GM18868 (cell line): ENCODE results near the gene RICTOR.
A peak's percentile ranks its signal among the peaks of the same experiment; 100 is the strongest.

Source experiments
- ATAC-seq: cut with Tn5 transposase; IDR thresholded peaks from one replicate; pipeline ENCODE4 v1.9.1; 2021; ENCODE audit warnings: mild to moderate bottlenecking, moderate library complexity; ENCODE audit not compliant: unreplicated experiment

RICTOR gene

DNA sequence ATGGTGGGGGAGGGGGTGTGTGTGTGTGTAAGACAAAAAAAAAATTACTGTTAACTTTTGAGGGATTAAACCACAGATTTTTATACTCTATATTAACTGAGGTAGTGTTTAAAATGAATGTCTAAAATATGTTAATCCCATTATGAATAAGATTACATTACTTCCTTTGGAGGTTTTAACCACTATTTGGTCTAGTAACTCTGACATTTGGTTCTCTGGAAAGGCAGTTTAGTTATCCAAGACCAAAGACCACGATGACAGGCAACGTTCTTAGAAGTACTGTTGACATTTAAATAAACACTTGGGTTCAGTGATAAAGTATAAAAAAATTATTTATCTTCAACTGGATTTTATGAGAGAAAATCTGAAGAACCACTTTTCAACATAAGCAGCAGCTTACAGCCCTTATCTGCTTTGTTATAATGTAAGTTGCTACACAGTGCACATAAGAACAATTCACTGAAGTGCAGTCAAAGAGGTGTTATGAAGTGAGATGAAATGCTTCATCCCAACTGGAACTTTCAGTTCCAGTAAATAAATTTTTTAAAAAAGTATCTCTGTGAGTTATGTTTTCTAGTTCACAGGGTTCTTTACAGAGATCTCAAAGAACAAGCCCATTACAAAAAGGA, 133.9 kb downstream of the RICTOR start:
- no peak for ATAC-seq

DNA sequence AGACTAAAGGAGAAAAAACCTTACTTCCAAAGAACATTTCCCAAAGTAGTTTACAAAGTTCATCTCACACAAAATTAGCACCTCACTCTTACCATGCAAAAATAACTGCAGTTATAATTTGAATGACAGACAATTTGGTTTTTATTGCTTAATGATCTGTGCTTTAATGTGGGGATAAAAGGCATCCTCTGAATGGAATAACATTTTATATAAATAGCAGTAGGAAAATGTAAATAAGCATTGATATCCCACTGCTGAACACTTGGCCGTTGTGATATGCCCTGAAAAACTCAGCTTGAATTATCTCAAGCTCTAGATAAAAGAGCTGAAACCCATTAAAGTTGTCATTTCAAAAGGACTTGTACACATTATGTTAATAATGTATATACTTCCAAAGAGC, 135.2 kb downstream of the RICTOR start:
- ATAC-seq: no peak

DNA sequence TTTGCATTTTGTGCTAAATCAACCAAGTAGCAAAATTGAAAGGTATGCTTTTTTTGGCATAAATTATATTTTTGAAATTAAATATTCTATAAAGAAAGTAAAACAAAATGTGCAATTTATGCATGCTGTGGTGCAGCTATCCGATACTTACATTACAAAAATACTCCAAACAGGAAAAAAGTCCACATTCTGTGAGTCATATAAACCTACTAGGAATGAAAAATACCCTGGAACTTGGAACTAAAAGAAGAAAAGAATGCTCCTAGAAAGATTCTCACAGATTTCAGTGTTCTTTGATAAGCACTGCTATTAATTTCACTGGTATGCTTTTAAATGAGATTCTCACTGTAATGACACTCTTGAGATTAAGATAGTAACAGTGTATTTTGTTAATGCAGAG, 135.8 kb downstream of the RICTOR start:
- no peak for ATAC-seq

DNA sequence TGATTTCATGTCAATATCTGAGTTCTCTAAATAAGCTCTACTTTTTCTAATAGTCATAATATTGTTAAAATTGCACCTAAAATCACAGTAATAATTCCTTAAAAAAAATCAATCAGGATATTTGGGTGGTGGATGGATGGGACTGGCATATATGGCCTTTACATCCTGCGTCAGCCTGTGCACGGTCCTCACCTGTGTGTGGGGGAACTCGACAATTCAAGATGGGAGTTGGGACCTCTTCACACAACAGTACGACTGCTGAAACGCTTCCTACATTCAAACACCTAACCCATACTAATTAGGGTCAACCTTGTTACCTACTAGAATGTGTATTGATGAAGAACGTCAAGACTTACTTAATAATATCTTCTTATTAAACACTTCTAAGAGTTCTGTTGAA, 137.9 kb downstream of the RICTOR start:
- ATAC-seq: no peak

DNA sequence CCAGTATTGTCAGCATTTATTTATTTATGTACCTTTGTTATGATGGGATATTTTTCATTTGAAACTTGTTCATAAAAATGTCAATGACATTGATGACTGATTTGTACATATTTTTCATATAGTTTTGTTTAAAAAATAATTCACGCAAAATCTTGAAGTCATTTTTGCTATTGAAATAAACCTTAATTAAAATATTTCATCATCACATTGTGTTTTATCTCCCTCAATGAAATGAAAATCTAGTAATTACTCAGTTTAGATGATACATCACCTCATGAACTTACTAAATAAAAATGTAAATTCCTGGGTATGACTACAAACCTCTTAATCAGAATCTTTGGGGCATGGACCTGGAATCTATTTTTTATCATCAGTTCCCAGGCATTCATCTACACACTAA, 138.8 kb downstream of the RICTOR start:
- no peak for ATAC-seq

DNA sequence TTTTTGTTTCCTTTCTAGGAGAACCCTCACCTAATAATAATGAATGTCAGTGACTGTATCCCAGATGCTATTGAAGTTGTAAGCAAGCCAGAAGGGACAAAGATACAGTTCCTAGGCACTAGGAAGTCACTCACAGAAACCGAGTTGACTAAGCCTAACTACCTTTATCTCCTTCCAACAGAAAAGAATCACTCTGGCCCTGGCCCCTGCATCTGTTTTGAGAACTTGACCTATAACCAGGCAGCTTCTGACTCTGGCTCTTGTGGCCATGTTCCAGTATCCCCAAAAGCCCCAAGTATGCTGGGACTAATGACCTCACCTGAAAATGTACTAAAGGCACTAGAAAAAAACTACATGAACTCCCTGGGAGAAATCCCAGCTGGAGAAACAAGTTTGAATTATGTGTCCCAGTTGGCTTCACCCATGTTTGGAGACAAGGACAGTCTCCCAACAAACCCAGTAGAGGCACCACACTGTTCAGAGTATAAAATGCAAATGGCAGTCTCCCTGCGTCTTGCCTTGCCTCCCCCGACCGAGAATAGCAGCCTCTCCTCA, 141.3 kb downstream of the RICTOR start:
- ATAC-seq: no peak

DNA sequence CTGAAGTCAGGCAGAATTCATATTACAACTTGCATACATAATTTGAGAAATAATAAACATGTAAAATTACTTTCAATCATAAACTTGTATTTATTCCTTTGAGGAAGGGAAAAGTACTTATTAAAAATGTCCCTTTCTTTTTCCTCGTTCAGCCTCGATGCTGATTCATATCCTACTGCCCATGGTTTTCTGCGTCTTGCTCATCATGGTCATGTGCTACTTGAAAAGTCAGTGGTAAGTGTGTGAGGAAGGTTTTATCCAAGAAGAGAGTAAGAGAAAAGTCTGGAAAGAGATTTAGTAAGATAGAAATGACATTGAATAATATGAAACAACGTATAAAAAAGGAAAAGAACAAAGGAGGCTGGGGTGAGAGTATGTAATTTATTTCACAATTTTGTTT, 142.5 kb downstream of the RICTOR start:
- no peak for ATAC-seq

DNA sequence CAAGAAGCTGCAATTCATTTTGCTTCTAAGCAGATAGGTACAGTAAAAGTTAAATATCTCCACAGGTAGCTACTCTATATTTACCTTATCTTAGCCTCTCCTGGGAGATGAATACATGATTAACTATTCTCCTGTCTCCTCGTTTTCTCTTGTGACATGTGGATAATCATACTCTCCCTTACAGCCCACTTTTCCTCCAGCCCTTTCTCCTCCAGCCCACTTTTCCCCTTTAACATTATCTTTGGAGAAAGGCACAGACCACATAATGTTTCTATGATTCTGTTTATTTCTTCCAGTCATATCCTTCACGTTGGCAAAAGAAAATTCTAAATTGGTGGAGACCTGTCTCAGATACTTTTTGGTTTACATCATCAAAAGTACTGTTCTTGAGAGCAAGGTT, 144.4 kb downstream of the RICTOR start:
- no peak for ATAC-seq

DNA sequence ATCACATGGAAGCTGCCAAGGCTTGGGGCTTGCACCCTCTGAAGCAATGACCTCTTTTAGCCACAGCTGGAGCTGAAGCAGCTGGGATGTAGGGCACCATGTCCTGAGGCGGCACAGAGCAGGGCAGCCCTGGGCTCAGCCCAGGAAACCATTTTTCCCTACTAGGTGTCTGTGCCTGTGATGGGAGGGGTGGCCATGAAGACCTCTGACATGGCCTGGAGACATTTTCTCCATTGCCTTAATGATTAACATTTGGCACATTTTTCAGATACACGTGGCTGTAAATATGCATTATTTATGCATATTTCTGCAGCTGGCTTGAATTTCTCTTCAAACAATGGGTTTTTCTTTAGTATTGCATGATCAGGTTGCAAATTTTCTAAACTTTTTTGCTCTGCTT, 146.7 kb downstream of the RICTOR start:
- no peak for ATAC-seq

DNA sequence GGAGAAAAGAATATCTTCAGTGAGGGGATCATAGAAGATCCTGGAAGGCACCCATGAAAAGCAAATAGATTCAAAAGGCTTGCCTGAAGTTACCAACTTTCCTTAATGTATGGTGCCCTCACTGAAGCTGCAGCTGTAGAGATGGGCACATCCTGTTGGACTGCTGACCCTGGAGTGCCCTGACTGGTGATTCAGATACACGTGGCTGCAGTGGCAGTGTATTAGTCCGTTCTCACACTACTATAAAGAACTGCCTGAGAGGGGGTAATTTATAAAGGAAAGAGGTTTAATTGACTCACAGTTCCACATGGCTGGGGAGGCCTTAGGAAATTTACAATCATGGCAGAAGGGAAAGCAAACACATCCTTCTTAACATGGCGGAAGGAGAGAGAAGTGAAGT, 148.1 kb downstream of the RICTOR start:
- ATAC-seq: no peak

DNA sequence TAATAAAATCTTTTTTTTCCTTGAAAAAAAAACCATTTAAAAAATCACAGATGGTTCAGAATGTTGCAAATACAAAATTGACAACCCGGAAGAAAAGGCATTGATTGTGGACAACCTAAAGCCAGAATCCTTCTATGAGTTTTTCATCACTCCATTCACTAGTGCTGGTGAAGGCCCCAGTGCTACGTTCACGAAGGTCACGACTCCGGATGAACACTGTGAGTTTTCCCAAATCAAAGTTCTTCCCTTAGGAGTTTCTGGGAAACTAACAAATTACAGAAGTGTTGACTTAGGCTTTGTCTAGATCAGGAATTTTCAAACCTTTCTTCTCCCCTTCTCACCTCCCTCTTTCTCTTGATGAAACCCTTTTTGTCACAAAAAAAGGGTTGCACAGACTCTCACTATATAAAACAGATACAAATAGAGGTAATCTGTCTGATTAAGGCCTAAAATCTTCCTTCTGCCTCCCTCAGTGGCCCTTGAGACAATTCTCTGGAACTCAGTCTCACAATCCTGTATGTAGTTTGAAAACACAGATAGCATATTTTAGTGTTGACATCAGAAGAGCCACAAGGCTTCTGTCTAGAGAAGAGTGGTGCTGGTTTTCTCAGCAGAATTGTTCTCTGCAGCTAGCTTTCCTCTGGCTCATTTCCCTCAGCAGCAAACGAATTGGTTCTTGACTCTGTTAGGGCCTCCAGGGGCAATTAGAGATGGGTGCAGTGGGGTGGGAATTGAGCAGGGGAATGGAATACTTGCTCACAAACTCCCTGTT, 148.9 kb downstream of the RICTOR start:
- ATAC-seq: no peak

DNA sequence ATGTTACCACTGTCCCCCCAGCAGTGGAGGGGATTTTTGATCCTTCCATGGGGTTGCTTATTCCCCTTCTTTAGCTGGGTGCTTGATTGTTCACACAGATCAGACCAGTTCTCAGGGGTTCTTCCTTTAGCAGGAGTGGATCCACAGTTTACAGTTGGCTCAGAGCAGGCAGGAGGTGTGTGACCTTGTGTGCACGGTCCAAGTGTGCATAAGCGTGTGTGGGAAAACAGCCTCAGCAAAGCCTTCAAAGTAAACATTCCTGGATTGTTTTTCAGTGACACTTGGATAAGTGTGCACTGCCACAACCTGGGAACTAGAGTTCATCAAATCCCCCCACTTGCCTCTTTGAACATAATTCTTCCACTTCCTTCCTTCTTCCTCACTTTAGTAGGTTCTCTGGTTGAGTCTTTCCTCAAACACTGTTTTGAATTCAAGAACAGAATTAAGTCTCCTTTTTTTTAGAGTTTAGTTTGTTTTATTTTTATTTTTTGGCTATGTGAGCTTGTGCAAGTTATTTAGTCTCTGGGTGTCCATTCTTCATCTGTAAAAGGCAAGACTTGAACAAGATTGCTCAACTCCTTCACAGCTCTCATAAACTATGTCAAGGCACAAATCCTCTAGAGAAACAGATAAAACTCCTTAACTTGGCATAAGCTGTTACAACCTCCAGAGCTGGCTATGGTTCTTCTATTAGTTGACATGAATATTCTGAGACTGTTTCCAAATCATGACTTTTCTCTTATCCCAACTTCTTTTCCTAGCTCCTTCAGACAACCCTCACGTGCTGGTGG, 150.3 kb downstream of the RICTOR start:
- ATAC-seq: no peak

DNA sequence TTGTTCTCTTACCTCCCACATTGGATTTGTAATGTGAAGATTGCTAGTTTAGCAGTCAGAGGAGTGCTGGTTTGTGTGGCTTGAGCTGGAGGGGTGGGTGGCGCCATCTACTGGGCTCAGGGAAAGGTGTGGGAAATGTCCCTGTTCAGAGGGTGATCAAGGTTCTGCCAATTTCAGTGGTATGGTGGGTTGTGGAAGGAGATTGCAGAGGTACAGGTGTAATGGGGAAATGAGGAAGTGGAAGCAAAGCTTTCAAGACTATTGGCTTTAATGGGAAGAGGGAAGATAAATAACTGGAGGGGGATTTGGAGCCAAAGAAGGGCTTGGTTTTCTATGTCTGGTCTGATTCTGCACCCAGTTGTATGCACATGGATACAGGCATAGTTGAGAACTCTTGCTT, 152.0 kb downstream of the RICTOR start:
- peak; percentile 95 for ATAC-seq

DNA sequence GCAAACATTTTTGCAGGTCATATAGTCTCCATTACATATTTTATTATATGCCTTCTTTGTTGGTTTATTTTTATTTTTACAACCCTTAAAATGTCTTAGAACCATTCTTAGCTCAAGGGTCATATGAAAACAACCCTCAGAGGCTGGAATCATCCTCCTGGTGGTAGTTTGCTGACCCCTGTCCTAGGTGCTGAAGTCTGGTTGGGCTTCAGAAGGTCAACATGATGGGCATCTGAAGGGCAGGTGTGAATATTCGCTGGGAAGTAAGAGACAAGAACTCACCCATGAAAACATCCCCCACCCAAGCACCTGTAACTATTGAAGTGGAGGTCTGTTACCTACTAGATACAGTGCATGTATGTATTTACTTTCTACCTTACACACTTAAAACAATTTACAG, 153.0 kb downstream of the RICTOR start:
- ATAC-seq: no peak

DNA sequence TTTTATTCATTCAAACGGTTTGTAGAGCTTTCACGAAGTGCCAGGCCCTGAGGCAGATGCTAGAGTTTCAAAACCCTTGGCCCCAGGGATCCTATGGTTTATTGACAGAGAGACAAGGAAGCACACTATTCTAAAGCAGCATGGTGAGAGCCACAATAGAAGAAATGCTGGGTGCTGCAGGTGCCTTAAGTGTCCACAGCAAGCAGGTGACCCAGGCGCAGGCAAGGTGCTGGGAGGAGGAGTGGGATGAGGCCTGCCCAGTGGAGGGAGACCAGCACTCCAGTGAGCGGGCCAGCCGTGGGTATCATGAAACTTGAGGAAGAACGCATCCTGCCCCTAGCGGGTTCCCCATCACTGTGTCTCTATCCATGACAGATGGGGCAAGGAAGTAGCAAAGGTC, 157.4 kb downstream of the RICTOR start:
- ATAC-seq: no peak

DNA sequence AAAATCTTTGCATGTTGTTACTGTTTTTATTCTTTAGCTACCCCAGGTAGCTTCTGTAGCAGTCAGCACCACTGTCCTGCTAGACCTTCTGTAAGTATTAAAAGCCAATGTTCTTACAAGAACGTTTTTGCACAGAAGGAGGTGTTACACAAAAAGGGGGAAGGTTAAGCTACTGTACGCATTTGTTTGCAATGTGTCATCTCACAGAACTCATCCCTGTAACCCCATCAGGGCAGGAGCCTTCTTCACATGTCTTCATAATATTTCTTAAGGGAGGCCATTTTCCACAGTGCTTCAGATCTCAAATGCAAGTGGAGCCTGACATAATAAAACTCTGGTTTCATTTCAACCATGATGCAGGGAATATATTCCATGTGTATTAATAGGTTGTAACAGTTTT, 160.5 kb downstream of the RICTOR start:
- ATAC-seq: no peak

DNA sequence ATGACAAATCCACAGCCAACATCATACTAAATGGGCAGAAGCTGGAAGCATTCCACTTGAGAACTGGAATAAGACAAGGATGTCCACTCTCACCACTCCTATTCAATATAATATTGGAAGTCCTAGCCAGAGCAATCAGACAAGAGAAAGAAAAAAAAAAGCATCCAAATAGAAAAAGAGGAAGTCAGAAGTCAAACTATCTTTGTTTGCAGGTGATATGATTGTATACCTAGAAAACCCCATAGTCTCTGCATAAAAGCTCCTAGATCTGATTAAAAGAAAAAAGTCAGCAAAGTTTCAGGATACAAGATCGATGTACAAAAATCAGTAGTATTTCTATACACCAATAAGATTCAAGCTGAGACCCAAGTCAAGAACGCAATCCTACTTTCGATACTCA, 162.3 kb downstream of the RICTOR start:
- ATAC-seq: no peak

DNA sequence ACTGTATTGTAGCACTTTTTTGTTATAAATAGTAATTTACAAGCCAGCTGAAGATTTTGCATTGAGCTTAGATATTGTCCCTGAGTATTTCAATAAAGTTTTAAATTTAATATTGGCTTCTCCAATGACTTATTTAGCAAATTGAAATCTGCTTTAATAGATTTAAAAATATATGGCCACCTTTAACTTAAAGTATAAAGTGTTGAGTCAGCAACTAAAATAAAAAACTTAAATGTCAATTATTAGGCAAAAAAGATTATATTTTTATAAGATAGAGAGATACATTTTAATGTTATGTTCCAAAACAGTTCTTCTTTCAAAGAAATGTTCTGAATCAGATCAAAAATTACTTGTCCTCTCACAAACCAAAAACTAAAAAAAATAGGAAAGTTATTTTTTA, 167.7 kb downstream of the RICTOR start:
- no peak for ATAC-seq

DNA sequence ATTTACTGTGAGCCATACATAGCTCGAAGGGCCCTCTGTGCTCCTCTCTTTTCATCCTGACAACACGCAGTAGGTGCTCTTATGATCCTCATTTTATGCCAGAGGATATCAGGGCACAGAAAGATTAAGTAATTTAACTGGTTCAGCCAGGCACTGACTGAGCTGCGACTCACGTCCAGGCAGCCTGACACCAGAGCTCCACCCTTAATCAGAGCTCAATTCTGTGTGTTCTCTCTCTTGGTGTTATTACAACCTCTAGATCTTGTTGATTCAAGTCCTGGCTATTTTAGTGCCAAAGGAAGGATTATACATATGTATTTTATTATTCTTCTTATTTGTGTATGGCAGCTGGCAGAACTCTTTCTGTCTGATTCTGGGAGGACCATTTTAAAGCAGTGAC, 168.7 kb downstream of the RICTOR start:
- ATAC-seq: no peak

DNA sequence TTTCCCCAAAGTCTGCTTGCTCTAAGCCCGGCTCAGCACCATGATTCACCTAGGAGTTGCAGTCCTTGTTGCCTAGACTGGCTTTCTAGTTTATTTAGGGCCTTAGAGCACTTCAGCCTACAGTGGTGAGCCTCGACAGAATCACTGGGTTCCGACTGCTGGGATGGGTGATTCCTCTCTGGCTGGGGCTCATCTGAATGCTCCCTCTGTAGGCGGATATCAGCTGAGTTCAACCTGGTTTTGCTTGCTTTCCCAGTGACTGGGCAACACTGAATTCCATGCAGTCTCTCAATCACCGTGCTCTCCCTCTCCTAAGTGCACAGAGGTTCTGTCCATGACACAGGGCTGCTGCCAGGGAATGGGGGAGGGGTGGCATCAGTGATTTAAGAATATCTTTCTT, 174.3 kb downstream of the RICTOR start:
- no peak for ATAC-seq

DNA sequence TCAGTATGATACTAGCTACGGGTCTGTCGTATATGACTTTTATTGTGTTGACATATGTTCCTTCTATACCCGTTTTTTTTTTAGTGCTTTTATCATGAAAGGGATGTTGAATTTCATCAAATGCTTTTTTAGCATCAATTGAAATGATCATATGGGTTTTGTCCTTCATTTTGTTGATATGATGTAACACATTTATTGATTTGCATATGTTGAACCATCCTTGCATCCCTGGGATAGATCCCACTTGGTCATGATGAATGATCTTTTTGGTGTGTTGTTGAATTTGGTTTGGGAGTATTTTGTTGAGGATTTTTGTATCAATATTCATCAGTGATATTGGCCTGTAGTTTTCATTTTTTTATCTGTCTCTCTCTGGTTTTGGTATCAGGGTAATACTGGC, 177.4 kb downstream of the RICTOR start:
- no peak for ATAC-seq

DNA sequence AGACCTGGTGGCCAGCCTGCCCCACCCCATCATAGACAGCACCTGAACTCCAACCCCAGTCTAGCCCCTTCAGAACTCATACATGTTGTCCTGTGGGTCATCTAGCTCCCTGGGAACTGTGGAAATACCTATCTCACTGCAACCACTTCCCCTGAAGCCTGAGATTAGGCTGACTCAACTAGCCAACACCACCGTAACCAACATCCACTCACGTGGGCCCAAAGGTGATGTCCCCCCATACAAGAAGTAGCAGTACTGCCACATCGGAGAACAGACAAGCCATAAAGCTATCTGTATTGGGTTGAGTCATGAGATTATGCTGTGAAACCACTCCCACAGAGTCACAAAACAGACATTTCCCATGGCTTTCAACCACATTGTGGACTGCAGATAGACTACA, 181.8 kb downstream of the RICTOR start:
- no peak for ATAC-seq
